ENCODE data around the gene ADAMTS12. TPM values are rescaled to one million over a fixed set of nuclear protein-coding genes. Genes with fewer than 3 reads are reported as not detected.
A peak's percentile ranks its signal among the peaks of the same experiment; 100 is the strongest.

Gene ADAMTS12
- total RNA-seq, 1 donor from 2014 or later: 2.2 TPM

GRCh38 chr5:33650911-33651310 lies 240.9 kb downstream of the ADAMTS12 start:
- DNase-seq (ENCODE audit: low spot score): no peak

GRCh38 chr5:33649549-33650482 lies 242.0 kb downstream of the ADAMTS12 start:
- DNase-seq (ENCODE audit: low spot score): no peak

GRCh38 chr5:33641744-33642505 lies 249.9 kb downstream of the ADAMTS12 start:
- no peak for DNase-seq (ENCODE audit: low spot score)

GRCh38 chr5:33639474-33639873 lies 252.3 kb downstream of the ADAMTS12 start:
- no peak for DNase-seq (ENCODE audit: low spot score)

- DNase-seq (ENCODE audit: low spot score): no peak
Observed at GRCh38 chr5:33637011-33637410, 254.8 kb downstream of the ADAMTS12 start.

- no peak for DNase-seq (ENCODE audit: low spot score)
Observed at GRCh38 chr5:33635582-33635981, 256.2 kb downstream of the ADAMTS12 start.

GRCh38 chr5:33633699-33634098 lies 258.1 kb downstream of the ADAMTS12 start:
- no peak for DNase-seq (ENCODE audit: low spot score)

GRCh38 chr5:33631786-33632185 lies 260.0 kb downstream of the ADAMTS12 start:
- DNase-seq (ENCODE audit: low spot score): no peak

- no peak for DNase-seq (ENCODE audit: low spot score)
Observed at GRCh38 chr5:33631139-33631538, 260.7 kb downstream of the ADAMTS12 start.

GRCh38 chr5:33629999-33630398 lies 261.8 kb downstream of the ADAMTS12 start:
- DNase-seq (ENCODE audit: low spot score): no peak

GRCh38 chr5:33628796-33629195 lies 263.0 kb downstream of the ADAMTS12 start:
- DNase-seq (ENCODE audit: low spot score): no peak

- no peak for DNase-seq (ENCODE audit: low spot score)
Observed at GRCh38 chr5:33621514-33621913, 270.3 kb downstream of the ADAMTS12 start.

GRCh38 chr5:33614039-33614438 lies 277.8 kb downstream of the ADAMTS12 start:
- DNase-seq (ENCODE audit: low spot score): no peak

GRCh38 chr5:33612386-33612785 lies 279.4 kb downstream of the ADAMTS12 start:
- no peak for DNase-seq (ENCODE audit: low spot score)

GRCh38 chr5:33611877-33612276 lies 279.9 kb downstream of the ADAMTS12 start:
- DNase-seq (ENCODE audit: low spot score): no peak

- peak; percentile 13 for DNase-seq (ENCODE audit: low spot score)
Observed at GRCh38 chr5:33608344-33609041, 283.3 kb downstream of the ADAMTS12 start.

- no peak for DNase-seq (ENCODE audit: low spot score)
Observed at GRCh38 chr5:33604503-33604902, 287.3 kb downstream of the ADAMTS12 start.

- DNase-seq (ENCODE audit: low spot score): no peak
Observed at GRCh38 chr5:33601881-33602280, 289.9 kb downstream of the ADAMTS12 start.

GRCh38 chr5:33595303-33595702 lies 296.5 kb downstream of the ADAMTS12 start:
- no peak for DNase-seq (ENCODE audit: low spot score)

- DNase-seq (ENCODE audit: low spot score): no peak
Observed at GRCh38 chr5:33594006-33594405, 297.8 kb downstream of the ADAMTS12 start.

- no peak for DNase-seq (ENCODE audit: low spot score)
Observed at GRCh38 chr5:33592245-33592644, 299.5 kb downstream of the ADAMTS12 start.

Measured in mucosa of gallbladder (tissue), 1 donor.